Astrocyte (in vitro differentiated cells and primary cell): ENCODE measurements around the gene FTO.

Experiments
- CTCF ChIP-seq: IDR thresholded peaks from 2 replicates; pipeline ENCODE4 v1.5.1; 2011; ENCODE audit warnings: low read depth, mild to moderate bottlenecking, inconsistent platforms, low read length, moderate library complexity; ENCODE audit not compliant: insufficient read depth
- EZH2 ChIP-seq: IDR thresholded peaks from 2 replicates; pipeline ENCODE4 v1.6.1; 2012; ENCODE audit warnings: mild to moderate bottlenecking, low read length, inconsistent platforms; ENCODE audit not compliant: insufficient read depth

DNA sequence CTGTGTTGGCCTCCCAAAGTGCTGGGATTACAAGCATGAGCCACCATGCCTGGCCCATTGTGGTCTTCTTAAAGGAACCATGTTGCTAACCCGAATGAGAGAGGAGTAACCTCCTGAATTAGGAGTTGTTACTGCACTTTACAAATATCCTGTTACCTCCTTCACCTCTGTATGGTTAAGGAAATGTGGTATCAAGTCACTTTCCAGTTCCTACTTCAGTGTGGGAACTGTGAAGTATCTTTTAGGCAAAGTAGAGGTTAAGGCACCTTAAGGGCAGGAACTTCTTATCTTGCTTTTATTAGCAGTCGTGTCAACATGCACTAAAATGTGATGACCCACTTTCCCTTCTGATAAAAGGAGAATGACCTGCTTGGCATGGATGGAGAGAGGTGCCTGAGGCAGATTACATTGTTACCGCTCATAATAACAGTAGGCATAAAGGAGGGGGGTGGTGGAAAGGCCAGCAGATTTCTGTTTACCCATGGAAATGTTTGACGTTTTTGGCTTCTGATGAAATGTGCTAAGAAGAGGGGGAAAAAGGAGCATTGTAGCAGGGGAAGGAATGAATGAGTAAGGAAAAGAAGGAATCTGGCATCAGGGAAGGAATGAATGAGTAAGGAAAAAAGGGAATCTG lies 28.5 kb downstream of the FTO start:
- TF ChIP-seq CTCF (no peak), EZH2 (no peak)
